ENCODE data around the gene FN3K. TPM values are rescaled to one million over a fixed set of nuclear protein-coding genes. Genes with fewer than 3 reads are reported as not detected.
"Not testable (repeated sequence)": the region's sequence is repeated elsewhere in the genome, so short reads cannot be mapped to it uniquely, and the experiment has no call there.

FN3K gene
- total RNA-seq, 4 donors from 2014 or later: 13.3 to 45.5 (median 18.7) TPM

GRCh38 chr17:82780971-82781893 is 45.8 kb downstream of the FN3K start:
- H3K4me1 ChIP-seq: peaks cover 0 to 5% (median 2%) of the 10 kb centered on the region in 4 donors
- no peaks in the 10 kb centered on the region for H3K27me3 ChIP-seq
- peak overlapping the region in 1 of 4 donors; percentile 32 for H3K27ac ChIP-seq
- TF ChIP-seq, protein P1, sequence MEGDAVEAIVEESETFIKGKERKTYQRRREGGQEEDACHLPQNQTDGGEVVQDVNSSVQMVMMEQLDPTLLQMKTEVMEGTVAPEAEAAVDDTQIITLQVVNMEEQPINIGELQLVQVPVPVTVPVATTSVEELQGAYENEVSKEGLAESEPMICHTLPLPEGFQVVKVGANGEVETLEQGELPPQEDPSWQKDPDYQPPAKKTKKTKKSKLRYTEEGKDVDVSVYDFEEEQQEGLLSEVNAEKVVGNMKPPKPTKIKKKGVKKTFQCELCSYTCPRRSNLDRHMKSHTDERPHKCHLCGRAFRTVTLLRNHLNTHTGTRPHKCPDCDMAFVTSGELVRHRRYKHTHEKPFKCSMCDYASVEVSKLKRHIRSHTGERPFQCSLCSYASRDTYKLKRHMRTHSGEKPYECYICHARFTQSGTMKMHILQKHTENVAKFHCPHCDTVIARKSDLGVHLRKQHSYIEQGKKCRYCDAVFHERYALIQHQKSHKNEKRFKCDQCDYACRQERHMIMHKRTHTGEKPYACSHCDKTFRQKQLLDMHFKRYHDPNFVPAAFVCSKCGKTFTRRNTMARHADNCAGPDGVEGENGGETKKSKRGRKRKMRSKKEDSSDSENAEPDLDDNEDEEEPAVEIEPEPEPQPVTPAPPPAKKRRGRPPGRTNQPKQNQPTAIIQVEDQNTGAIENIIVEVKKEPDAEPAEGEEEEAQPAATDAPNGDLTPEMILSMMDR (IDR thresholded peaks at IDR 0.05): no peak
- TF ChIP-seq POLR2A (IDR thresholded peaks at IDR 0.05) (no peak), EP300 (IDR thresholded peaks at IDR 0.05) (no peak)
- H3K9me3 ChIP-seq: no peaks in the 10 kb centered on the region
- WGBS, 2 donors: 74 to 81% methylated on average over 24 to 27 of the region's 27 CpGs
- no peak overlapping the region for H3K4me3 ChIP-seq
- H3K36me3 ChIP-seq: peaks cover 0 to 50% (median 9%) of the 10 kb centered on the region in 3 donors
- no peak for DNase-seq (ENCODE audit: low spot score in 2 of 2)

- WGBS, 2 donors: 19 to 22% methylated on average over 8 of the region's 8 CpGs
- Histone ChIP-seq H3K27me3 (no peaks in the 10 kb centered on the region), H3K4me1 (peaks cover 0 to 5% (median 2%) of the 10 kb centered on the region in 4 donors), H3K4me3 (no peak overlapping the region), H3K9me3 (no peaks in the 10 kb centered on the region), H3K27ac (peak overlapping the region in 1 of 4 donors; percentile 32), H3K36me3 (peaks cover 0 to 49% (median 9%) of the 10 kb centered on the region in 3 donors)
- DNase-seq (ENCODE audit: low spot score in 2 of 2): peak; percentile 68 to 79
- TF ChIP-seq POLR2A (IDR thresholded peaks at IDR 0.05): no peak
- TF ChIP-seq EP300 (IDR thresholded peaks at IDR 0.05): peak in 1 of 2 donors; percentile 37
- TF ChIP-seq, protein P1 (IDR thresholded peaks at IDR 0.05): peak; percentile 84 to 97 (median 95)
Measured at GRCh38 chr17:82781894-82782274, 46.5 kb downstream of the FN3K start.

- Histone ChIP-seq H3K4me1 (peaks cover 0 to 5% (median 2%) of the 10 kb centered on the region in 4 donors), H3K9me3 (no peaks in the 10 kb centered on the region), H3K36me3 (peaks cover 0 to 53% (median 9%) of the 10 kb centered on the region in 3 donors), H3K27ac (no peak overlapping the region), H3K27me3 (no peaks in the 10 kb centered on the region), H3K4me3 (no peak overlapping the region)
- no peak for DNase-seq (ENCODE audit: low spot score in 2 of 2)
- TF ChIP-seq POLR2A (IDR thresholded peaks at IDR 0.05): no peak
- no peak for TF ChIP-seq EP300 (IDR thresholded peaks at IDR 0.05)
- TF ChIP-seq, protein P1 (IDR thresholded peaks at IDR 0.05): no peak
- 80 to 86% methylated on average over 40 to 42 of the region's 42 CpGs for WGBS, 2 donors
Measured at GRCh38 chr17:82782657-82783207, 47.3 kb downstream of the FN3K start.

- WGBS, 2 donors: 93 to 94% methylated on average over 18 of the region's 18 CpGs
- peaks cover 0 to 5% (median 2%) of the 10 kb centered on the region in 4 donors for H3K4me1 ChIP-seq
- no peak overlapping the region for H3K27ac ChIP-seq
- no peaks in the 10 kb centered on the region for H3K9me3 ChIP-seq
- H3K27me3 ChIP-seq: no peaks in the 10 kb centered on the region
- no peak for DNase-seq (ENCODE audit: low spot score in 2 of 2)
- TF ChIP-seq EP300 (IDR thresholded peaks at IDR 0.05) (no peak), POLR2A (IDR thresholded peaks at IDR 0.05) (no peak)
- TF ChIP-seq, protein P1 (IDR thresholded peaks at IDR 0.05): no peak
- peaks cover 0 to 59% (median 9%) of the 10 kb centered on the region in 3 donors for H3K36me3 ChIP-seq
- H3K4me3 ChIP-seq: no peak overlapping the region
Measured at GRCh38 chr17:82783498-82783897, 48.1 kb downstream of the FN3K start.

GRCh38 chr17:82785581-82785980 is 50.2 kb downstream of the FN3K start:
- 90 to 97% methylated on average over 4 to 15 of the region's 16 CpGs for WGBS, 2 donors
- DNase-seq (ENCODE audit: low spot score in 2 of 2); H3K9me3 ChIP-seq; H3K4me3 ChIP-seq; H3K27me3 ChIP-seq; H3K27ac ChIP-seq; H3K4me1 ChIP-seq: not testable (repeated sequence)
- H3K36me3 ChIP-seq: peaks cover 0 to 58% (median 9%) of the 10 kb centered on the region in 3 donors

Data from tibial nerve (tissue), 4 donors.